Central memory CD8-positive, alpha-beta T cell (primary cell): ENCODE results near the gene CER1.
A peak's percentile ranks its signal among the peaks of the same experiment; 100 is the strongest.
"Not testable (repeated sequence)": the region's sequence is repeated elsewhere in the genome, so short reads cannot be mapped to it uniquely, and the experiment has no call there.

Source experiments
- ATAC-seq: fragments of 150-1000 bp; cut with Tn5 transposase; replicated peaks from 2 replicates; pipeline ENCODE4 v1.10.0; 2022; ENCODE audit warnings: mild to moderate bottlenecking, moderate FRiP score, moderate number of reproducible peaks; ENCODE audit not compliant: poor library complexity, severe bottlenecking; ENCODE audit errors: extremely low read depth
- DNase-seq, 2 donors: peaks; one replicate each; pipeline ENCODE4 v3.0.0; 2021; ENCODE audit warnings: low spot score in 2 of 2
- H3K27ac Mint-ChIP-seq: one replicate; pipeline ENCODE4 v1.8.0; 2022; ENCODE audit warnings: low read depth, mild to moderate bottlenecking, moderate library complexity, mixed read lengths
- H3K27me3 Mint-ChIP-seq: one replicate; pipeline ENCODE4 v1.8.0; 2022; ENCODE audit warnings: mixed read lengths
- H3K36me3 Mint-ChIP-seq: one replicate; pipeline ENCODE4 v1.8.0; 2022; ENCODE audit warnings: mild to moderate bottlenecking, moderate library complexity, mixed read lengths; ENCODE audit not compliant: insufficient read depth
- H3K4me1 Mint-ChIP-seq: one replicate; pipeline ENCODE4 v1.8.0; 2022; ENCODE audit warnings: mixed read lengths
- H3K4me3 Mint-ChIP-seq: one replicate; pipeline ENCODE4 v1.8.0; 2022; ENCODE audit warnings: mild to moderate bottlenecking, moderate library complexity, mixed read lengths
- H3K9me3 Mint-ChIP-seq: one replicate; pipeline ENCODE4 v1.8.0; 2022; ENCODE audit warnings: mixed read lengths

CER1 gene

GRCh38 chr9:14705079-14705478, 17.5 kb downstream of the CER1 start:
- DNase-seq: no peak
- peaks cover 18% of the 10 kb centered on the region for H3K9me3 Mint-ChIP-seq
- H3K36me3 Mint-ChIP-seq: no peaks in the 10 kb centered on the region
- H3K27me3 Mint-ChIP-seq: peaks cover 41% of the 10 kb centered on the region
- no peaks in the 10 kb centered on the region for H3K4me1 Mint-ChIP-seq
- ATAC-seq: no peak
- no peak overlapping the region for H3K27ac Mint-ChIP-seq
- no peak overlapping the region for H3K4me3 Mint-ChIP-seq

- ATAC-seq: no peak
- H3K9me3 Mint-ChIP-seq: peaks cover 18% of the 10 kb centered on the region
Measured at GRCh38 chr9:14704281-14704680, 18.3 kb downstream of the CER1 start.

GRCh38 chr9:14702200-14702720, 20.3 kb downstream of the CER1 start:
- Mint-ChIP-seq H3K4me3 (no peak overlapping the region), H3K4me1 (no peaks in the 10 kb centered on the region), H3K9me3 (peaks cover 18% of the 10 kb centered on the region), H3K36me3 (no peaks in the 10 kb centered on the region), H3K27me3 (peaks cover 13% of the 10 kb centered on the region), H3K27ac (no peak overlapping the region)
- DNase-seq: no peak
- ATAC-seq: no peak

More at GRCh38 chr9:14704281-14704680, 18.3 kb downstream of the CER1 start:
- Mint-ChIP-seq H3K4me3 (no peak overlapping the region), H3K27ac (no peak overlapping the region), H3K4me1 (no peaks in the 10 kb centered on the region), H3K27me3 (peaks cover 33% of the 10 kb centered on the region), H3K36me3 (no peaks in the 10 kb centered on the region)
- DNase-seq: no peak

- H3K27me3 Mint-ChIP-seq: no peaks in the 10 kb centered on the region
- DNase-seq: peak; percentile 28 to 35
- ATAC-seq: peak; percentile 66
- H3K4me1 Mint-ChIP-seq: peaks cover 34% of the 10 kb centered on the region
- H3K4me3 Mint-ChIP-seq: peak within 1 kb of the TSS; percentile 94
- H3K27ac Mint-ChIP-seq: peak within 1 kb of the TSS; percentile 94
- H3K36me3 Mint-ChIP-seq: peaks cover 13% of the 10 kb centered on the region
- no peaks in the 10 kb centered on the region for H3K9me3 Mint-ChIP-seq
Measured at GRCh38 chr9:14693251-14693861, 29.2 kb downstream of the CER1 start, which contains the start of gene ZDHHC21. ZDHHC21 (minus strand) TSS chr9:14693432; CDS start chr9:14674340, 19,092 bp downstream.

GRCh38 chr9:14692470-14693250, 29.9 kb downstream of the CER1 start:
- no peaks in the 10 kb centered on the region for H3K9me3 Mint-ChIP-seq
- peak overlapping the region; percentile 94 for H3K27ac Mint-ChIP-seq
- peaks cover 13% of the 10 kb centered on the region for H3K36me3 Mint-ChIP-seq
- H3K4me3 Mint-ChIP-seq: peak overlapping the region; percentile 94
- H3K4me1 Mint-ChIP-seq: peaks cover 38% of the 10 kb centered on the region
- ATAC-seq: peak; percentile 52
- H3K27me3 Mint-ChIP-seq: no peaks in the 10 kb centered on the region
- no peak for DNase-seq

GRCh38 chr9:14690948-14691730, 31.4 kb downstream of the CER1 start:
- Mint-ChIP-seq H3K4me1 (peaks cover 38% of the 10 kb centered on the region), H3K36me3 (peaks cover 13% of the 10 kb centered on the region), H3K9me3 (no peaks in the 10 kb centered on the region), H3K27ac (no peak overlapping the region), H3K4me3 (no peak overlapping the region), H3K27me3 (no peaks in the 10 kb centered on the region)
- DNase-seq (no peak), ATAC-seq (no peak)

GRCh38 chr9:14687042-14687719, 35.4 kb downstream of the CER1 start:
- no peak for ATAC-seq
- Mint-ChIP-seq H3K27ac (no peak overlapping the region), H3K9me3 (no peaks in the 10 kb centered on the region), H3K4me3 (no peak overlapping the region), H3K27me3 (no peaks in the 10 kb centered on the region), H3K36me3 (peaks cover 7% of the 10 kb centered on the region), H3K4me1 (peaks cover 36% of the 10 kb centered on the region)
- no peak for DNase-seq

- Mint-ChIP-seq H3K27ac (no peak overlapping the region), H3K9me3 (no peaks in the 10 kb centered on the region), H3K36me3 (peaks cover 7% of the 10 kb centered on the region), H3K27me3 (no peaks in the 10 kb centered on the region), H3K4me3 (no peak overlapping the region), H3K4me1 (peaks cover 43% of the 10 kb centered on the region)
- no peak for DNase-seq
- no peak for ATAC-seq
Measured at GRCh38 chr9:14686168-14686567, 36.4 kb downstream of the CER1 start.

GRCh38 chr9:14682616-14683015, 39.9 kb downstream of the CER1 start:
- H3K27ac Mint-ChIP-seq, H3K36me3 Mint-ChIP-seq, ATAC-seq, DNase-seq, H3K9me3 Mint-ChIP-seq, H3K4me3 Mint-ChIP-seq, H3K27me3 Mint-ChIP-seq: not testable (repeated sequence)
- H3K4me1 Mint-ChIP-seq: peaks cover 44% of the 10 kb centered on the region

GRCh38 chr9:14678776-14679175, 43.8 kb downstream of the CER1 start:
- no peaks in the 10 kb centered on the region for H3K9me3 Mint-ChIP-seq
- H3K27ac Mint-ChIP-seq: no peak overlapping the region
- H3K4me1 Mint-ChIP-seq: peaks cover 54% of the 10 kb centered on the region
- no peaks in the 10 kb centered on the region for H3K27me3 Mint-ChIP-seq
- ATAC-seq: no peak
- no peak for DNase-seq
- H3K4me3 Mint-ChIP-seq: no peak overlapping the region
- peaks cover 8% of the 10 kb centered on the region for H3K36me3 Mint-ChIP-seq

GRCh38 chr9:14677872-14678271, 44.7 kb downstream of the CER1 start:
- Mint-ChIP-seq H3K27me3 (no peaks in the 10 kb centered on the region), H3K27ac (peak overlapping the region; percentile 34), H3K4me1 (peaks cover 50% of the 10 kb centered on the region), H3K36me3 (peaks cover 8% of the 10 kb centered on the region), H3K9me3 (no peaks in the 10 kb centered on the region), H3K4me3 (no peak overlapping the region)
- ATAC-seq: no peak
- no peak for DNase-seq

GRCh38 chr9:14677396-14677795, 45.1 kb downstream of the CER1 start:
- no peaks in the 10 kb centered on the region for H3K27me3 Mint-ChIP-seq
- DNase-seq (no peak), ATAC-seq (no peak)
- H3K4me3 Mint-ChIP-seq: no peak overlapping the region
- no peak overlapping the region for H3K27ac Mint-ChIP-seq
- H3K9me3 Mint-ChIP-seq: no peaks in the 10 kb centered on the region
- peaks cover 9% of the 10 kb centered on the region for H3K36me3 Mint-ChIP-seq
- peaks cover 47% of the 10 kb centered on the region for H3K4me1 Mint-ChIP-seq
